ENCODE data around the gene BUD31.

BUD31 gene

GRCh38 chr7:99363286-99363685 is 45.5 kb upstream of the BUD31 start:
- no peaks in the 10 kb centered on the region for H3K79me2 ChIP-seq (ENCODE audit: control insufficient read depth, low read length)
- H3F3A ChIP-seq (ENCODE audit: control insufficient read depth, insufficient read depth) = peaks cover 9% of the 10 kb centered on the region
- no peaks in the 10 kb centered on the region for H3K9me2 ChIP-seq (replicated peaks; ENCODE audit: control insufficient read depth, low read length)
- no peaks in the 10 kb centered on the region for H3K4me1 ChIP-seq (ENCODE audit: control insufficient read depth, low read length)
- H3K9me3 ChIP-seq (ENCODE audit: control insufficient read depth, insufficient read depth, low read length) = no peaks in the 10 kb centered on the region
- no peak overlapping the region for H3K27ac ChIP-seq (ENCODE audit: low read depth, low read length)
- no peak overlapping the region for H3K4me3 ChIP-seq (ENCODE audit: low read length)
- no peak overlapping the region for H3K4me2 ChIP-seq (ENCODE audit: low read length)
- no peak for TF ChIP-seq EZH2phosphoT487 (IDR thresholded peaks at IDR 0.05; ENCODE audit: borderline replicate concordance, low read length)
- TF ChIP-seq, protein P1, sequence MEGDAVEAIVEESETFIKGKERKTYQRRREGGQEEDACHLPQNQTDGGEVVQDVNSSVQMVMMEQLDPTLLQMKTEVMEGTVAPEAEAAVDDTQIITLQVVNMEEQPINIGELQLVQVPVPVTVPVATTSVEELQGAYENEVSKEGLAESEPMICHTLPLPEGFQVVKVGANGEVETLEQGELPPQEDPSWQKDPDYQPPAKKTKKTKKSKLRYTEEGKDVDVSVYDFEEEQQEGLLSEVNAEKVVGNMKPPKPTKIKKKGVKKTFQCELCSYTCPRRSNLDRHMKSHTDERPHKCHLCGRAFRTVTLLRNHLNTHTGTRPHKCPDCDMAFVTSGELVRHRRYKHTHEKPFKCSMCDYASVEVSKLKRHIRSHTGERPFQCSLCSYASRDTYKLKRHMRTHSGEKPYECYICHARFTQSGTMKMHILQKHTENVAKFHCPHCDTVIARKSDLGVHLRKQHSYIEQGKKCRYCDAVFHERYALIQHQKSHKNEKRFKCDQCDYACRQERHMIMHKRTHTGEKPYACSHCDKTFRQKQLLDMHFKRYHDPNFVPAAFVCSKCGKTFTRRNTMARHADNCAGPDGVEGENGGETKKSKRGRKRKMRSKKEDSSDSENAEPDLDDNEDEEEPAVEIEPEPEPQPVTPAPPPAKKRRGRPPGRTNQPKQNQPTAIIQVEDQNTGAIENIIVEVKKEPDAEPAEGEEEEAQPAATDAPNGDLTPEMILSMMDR (IDR thresholded peaks at IDR 0.05; ENCODE audit: low read depth, low read length, poor library complexity, severe bottlenecking) = no peak
- peaks cover 76% of the 10 kb centered on the region for H3K36me3 ChIP-seq (ENCODE audit: control insufficient read depth, low read length)
- H3K27me3 ChIP-seq (ENCODE audit: control insufficient read depth, low read length) = no peaks in the 10 kb centered on the region
- no peaks in the 10 kb centered on the region for H4K20me1 ChIP-seq (ENCODE audit: control insufficient read depth, insufficient read depth, low read depth, low read length)

GRCh38 chr7:99365318-99366141 is 43.2 kb upstream of the BUD31 start:
- no peaks in the 10 kb centered on the region for H3K9me2 ChIP-seq (replicated peaks; ENCODE audit: control insufficient read depth, low read length)
- H3K4me2 ChIP-seq (ENCODE audit: low read length) = no peak overlapping the region
- H3K36me3 ChIP-seq (ENCODE audit: control insufficient read depth, low read length) = peaks cover 58% of the 10 kb centered on the region
- no peak overlapping the region for H3K4me3 ChIP-seq (ENCODE audit: low read length)
- no peaks in the 10 kb centered on the region for H3K9me3 ChIP-seq (ENCODE audit: control insufficient read depth, insufficient read depth, low read length)
- H3K27me3 ChIP-seq (ENCODE audit: control insufficient read depth, low read length) = no peaks in the 10 kb centered on the region
- peaks cover 9% of the 10 kb centered on the region for H3F3A ChIP-seq (ENCODE audit: control insufficient read depth, insufficient read depth)
- H3K79me2 ChIP-seq (ENCODE audit: control insufficient read depth, low read length) = no peaks in the 10 kb centered on the region
- H4K20me1 ChIP-seq (ENCODE audit: control insufficient read depth, insufficient read depth, low read depth, low read length) = 0 out of 2 replicates have a peak, but pooled peaks cover 3% of the 10 kb centered on the region
- no peaks in the 10 kb centered on the region for H3K4me1 ChIP-seq (ENCODE audit: control insufficient read depth, low read length)
- H3K27ac ChIP-seq (ENCODE audit: low read depth, low read length) = no peak overlapping the region
- TF ChIP-seq EZH2phosphoT487 (IDR thresholded peaks at IDR 0.05; ENCODE audit: borderline replicate concordance, low read length) = no peak
- TF ChIP-seq, protein P1 (IDR thresholded peaks at IDR 0.05; ENCODE audit: low read depth, low read length, poor library complexity, severe bottlenecking) = peak; percentile 82

DNA sequence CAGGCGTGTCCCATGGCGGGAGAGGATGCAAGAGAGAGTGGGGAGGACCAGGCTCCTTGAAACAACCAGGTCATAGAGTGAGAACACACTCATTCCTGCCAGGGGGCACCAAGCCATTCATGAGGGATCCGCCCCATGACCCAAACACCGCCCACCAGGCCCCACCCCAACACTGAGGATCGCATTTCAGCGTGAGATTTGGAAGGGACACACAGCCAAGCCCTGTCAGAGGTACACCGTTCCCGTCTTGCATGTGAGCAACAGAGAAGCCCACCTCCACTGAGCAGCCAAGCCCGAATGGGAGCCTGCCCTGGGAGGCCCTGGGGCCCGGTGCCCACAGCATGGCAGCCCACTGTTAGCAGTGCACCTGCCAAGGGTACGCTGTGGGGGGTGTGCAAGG is 42.1 kb upstream of the BUD31 start:
- no peak overlapping the region for H3K27ac ChIP-seq (ENCODE audit: low read depth, low read length)
- no peaks in the 10 kb centered on the region for H3K4me1 ChIP-seq (ENCODE audit: control insufficient read depth, low read length)
- H3K4me2 ChIP-seq (ENCODE audit: low read length) = no peak overlapping the region
- H3K27me3 ChIP-seq (ENCODE audit: control insufficient read depth, low read length) = no peaks in the 10 kb centered on the region
- H3K9me3 ChIP-seq (ENCODE audit: control insufficient read depth, insufficient read depth, low read length) = no peaks in the 10 kb centered on the region
- no peak for TF ChIP-seq EZH2phosphoT487 (IDR thresholded peaks at IDR 0.05; ENCODE audit: borderline replicate concordance, low read length)
- TF ChIP-seq, protein P1 (IDR thresholded peaks at IDR 0.05; ENCODE audit: low read depth, low read length, poor library complexity, severe bottlenecking) = no peak
- H3K4me3 ChIP-seq (ENCODE audit: low read length) = no peak overlapping the region
- peaks cover 47% of the 10 kb centered on the region for H3K36me3 ChIP-seq (ENCODE audit: control insufficient read depth, low read length)
- no peaks in the 10 kb centered on the region for H3K79me2 ChIP-seq (ENCODE audit: control insufficient read depth, low read length)
- H3K9me2 ChIP-seq (replicated peaks; ENCODE audit: control insufficient read depth, low read length) = no peaks in the 10 kb centered on the region
- 0 out of 2 replicates have a peak, but pooled peaks cover 3% of the 10 kb centered on the region for H4K20me1 ChIP-seq (ENCODE audit: control insufficient read depth, insufficient read depth, low read depth, low read length)
- H3F3A ChIP-seq (ENCODE audit: control insufficient read depth, insufficient read depth) = peaks cover 4% of the 10 kb centered on the region; the same call in 1 of the 2 replicates
